Measurements from ENCODE around the gene CLCNKA.
"Not testable (repeated sequence)": the region's sequence is repeated elsewhere in the genome, so short reads cannot be mapped to it uniquely, and the experiment has no call there.

The CLCNKA gene

GRCh38 chr1:16046842-16047241 lies 25.0 kb downstream of the CLCNKA start:
- DNase-seq, result no peak

- DNase-seq, result no peak
These were observed 26.1 kb downstream of the CLCNKA start for GRCh38 chr1:16047791-16048475.

- peak; percentile 93 for DNase-seq
These were observed 26.8 kb downstream of the CLCNKA start for GRCh38 chr1:16048573-16049189.

GRCh38 chr1:16050328-16050727 lies 28.5 kb downstream of the CLCNKA start:
- DNase-seq, result peak; percentile 57

- DNase-seq, result no peak
These were observed 29.2 kb downstream of the CLCNKA start for GRCh38 chr1:16051039-16051438.

GRCh38 chr1:16051949-16052348 lies 30.1 kb downstream of the CLCNKA start:
- not testable (repeated sequence) for DNase-seq

GRCh38 chr1:16053781-16054502 lies 32.1 kb downstream of the CLCNKA start:
- DNase-seq, result no peak

- DNase-seq, result no peak
These were observed 33.0 kb downstream of the CLCNKA start for GRCh38 chr1:16054598-16055540.

GRCh38 chr1:16055613-16056520 lies 34.0 kb downstream of the CLCNKA start:
- peak; percentile 98 for DNase-seq

GRCh38 chr1:16056521-16056912 lies 34.7 kb downstream of the CLCNKA start:
- not testable (repeated sequence) for DNase-seq

GRCh38 chr1:16057314-16057915 lies 35.6 kb downstream of the CLCNKA start:
- not testable (repeated sequence) for DNase-seq

- not testable (repeated sequence) for DNase-seq
These were observed 36.7 kb downstream of the CLCNKA start for GRCh38 chr1:16058394-16059120.

GRCh38 chr1:16061266-16061665 lies 39.4 kb downstream of the CLCNKA start:
- DNase-seq, result no peak

- not testable (repeated sequence) for DNase-seq
These were observed 40.3 kb downstream of the CLCNKA start for GRCh38 chr1:16061989-16062686.

- not testable (repeated sequence) for DNase-seq
These were observed 40.8 kb downstream of the CLCNKA start for GRCh38 chr1:16062687-16063075.

- peak; percentile 53 for DNase-seq
These were observed 41.5 kb downstream of the CLCNKA start for GRCh38 chr1:16063226-16063829.

- DNase-seq, result no peak
These were observed 42.1 kb downstream of the CLCNKA start for GRCh38 chr1:16063921-16064320.

- peak; percentile 53 for DNase-seq
These were observed 42.9 kb downstream of the CLCNKA start for GRCh38 chr1:16064536-16065268.

GRCh38 chr1:16065269-16065576 lies 43.4 kb downstream of the CLCNKA start:
- DNase-seq, result peak; percentile 54

Measured in islet precursor cell (in vitro differentiated cells).